ENCODE data around the gene ASTN2. TPM values are rescaled to one million over a fixed set of nuclear protein-coding genes. Genes with fewer than 3 reads are reported as not detected.
"Not testable (repeated sequence)": the region's sequence is repeated elsewhere in the genome, so short reads cannot be mapped to it uniquely, and the experiment has no call there.

The ASTN2 gene
- polyA plus RNA-seq, 3 donors from 2014 or later: 1.7 to 4.5 (median 2.2) TPM

- no peak overlapping the region for H3K27ac Mint-ChIP-seq
Observed at GRCh38 chr9:117081641-117082317, 333.1 kb downstream of the ASTN2 start.

GRCh38 chr9:117080765-117081390, 334.0 kb downstream of the ASTN2 start:
- Mint-ChIP-seq H3K4me1 (no peaks in the 10 kb centered on the region), H3K4me3 (no peak overlapping the region), H3K27me3 (ENCODE audit: low read depth in 3 of 3) (no peaks in the 10 kb centered on the region), H3K9me3 (peaks cover 0 to 14% (median 4%) of the 10 kb centered on the region in 6 donors), H3K36me3 (no peaks in the 10 kb centered on the region), H3K27ac (no peak overlapping the region)
- DNase-seq: no peak

More at GRCh38 chr9:117081641-117082317, 333.1 kb downstream of the ASTN2 start:
- DNase-seq: no peak
- H3K27me3 Mint-ChIP-seq (ENCODE audit: low read depth in 3 of 3): no peaks in the 10 kb centered on the region
- no peak overlapping the region for H3K4me3 Mint-ChIP-seq
- no peaks in the 10 kb centered on the region for H3K36me3 Mint-ChIP-seq
- H3K4me1 Mint-ChIP-seq: no peaks in the 10 kb centered on the region
- peaks cover 0 to 14% (median 4%) of the 10 kb centered on the region in 6 donors for H3K9me3 Mint-ChIP-seq

GRCh38 chr9:117076571-117077290, 338.1 kb downstream of the ASTN2 start:
- Mint-ChIP-seq H3K9me3 (peaks cover 0 to 33% (median 10%) of the 10 kb centered on the region in 6 donors), H3K36me3 (no peaks in the 10 kb centered on the region), H3K27ac (no peak overlapping the region), H3K4me3 (no peak overlapping the region), H3K27me3 (ENCODE audit: low read depth in 3 of 3) (peaks cover 3 to 4% (median 3%) of the 10 kb centered on the region in 3 donors), H3K4me1 (no peaks in the 10 kb centered on the region)
- no peak for DNase-seq

GRCh38 chr9:117075636-117076035, 339.2 kb downstream of the ASTN2 start:
- no peak for DNase-seq
- Mint-ChIP-seq H3K4me3 (no peak overlapping the region), H3K9me3 (peaks cover 0 to 34% (median 10%) of the 10 kb centered on the region in 6 donors), H3K27me3 (ENCODE audit: low read depth in 3 of 3) (peaks cover 3 to 4% (median 3%) of the 10 kb centered on the region in 3 donors), H3K27ac (no peak overlapping the region), H3K4me1 (no peaks in the 10 kb centered on the region), H3K36me3 (no peaks in the 10 kb centered on the region)

- H3K4me1 Mint-ChIP-seq: no peaks in the 10 kb centered on the region
- no peak for DNase-seq
- H3K4me3 Mint-ChIP-seq: no peak overlapping the region
- H3K36me3 Mint-ChIP-seq: no peaks in the 10 kb centered on the region
- peaks cover 0 to 33% (median 9%) of the 10 kb centered on the region in 6 donors for H3K9me3 Mint-ChIP-seq
- H3K27me3 Mint-ChIP-seq (ENCODE audit: low read depth in 3 of 3): peaks cover 3 to 4% (median 3%) of the 10 kb centered on the region in 3 donors
- H3K27ac Mint-ChIP-seq: no peak overlapping the region
Observed at GRCh38 chr9:117074784-117075520, 339.9 kb downstream of the ASTN2 start.

- Mint-ChIP-seq H3K36me3 (no peaks in the 10 kb centered on the region), H3K27ac (no peak overlapping the region), H3K4me3 (no peak overlapping the region), H3K4me1 (no peaks in the 10 kb centered on the region), H3K9me3 (peaks cover 0 to 28% (median 9%) of the 10 kb centered on the region in 6 donors), H3K27me3 (ENCODE audit: low read depth in 3 of 3) (peaks cover 3 to 4% (median 3%) of the 10 kb centered on the region in 3 donors)
- DNase-seq: no peak
Observed at GRCh38 chr9:117074342-117074662, 340.6 kb downstream of the ASTN2 start.

- H3K9me3 Mint-ChIP-seq: peaks cover 0 to 28% (median 9%) of the 10 kb centered on the region in 6 donors
- no peaks in the 10 kb centered on the region for H3K36me3 Mint-ChIP-seq
- H3K4me3 Mint-ChIP-seq: no peak overlapping the region
- H3K4me1 Mint-ChIP-seq: no peaks in the 10 kb centered on the region
- peaks cover 3 to 4% (median 3%) of the 10 kb centered on the region in 3 donors for H3K27me3 Mint-ChIP-seq (ENCODE audit: low read depth in 3 of 3)
- DNase-seq: no peak
- H3K27ac Mint-ChIP-seq: no peak overlapping the region
Observed at GRCh38 chr9:117073539-117074341, 341.1 kb downstream of the ASTN2 start.

GRCh38 chr9:117073071-117073470, 341.8 kb downstream of the ASTN2 start:
- no peak for DNase-seq
- no peaks in the 10 kb centered on the region for H3K36me3 Mint-ChIP-seq
- H3K4me1 Mint-ChIP-seq: no peaks in the 10 kb centered on the region
- no peak overlapping the region for H3K27ac Mint-ChIP-seq
- peaks cover 3 to 4% (median 3%) of the 10 kb centered on the region in 3 donors for H3K27me3 Mint-ChIP-seq (ENCODE audit: low read depth in 3 of 3)
- no peak overlapping the region for H3K4me3 Mint-ChIP-seq
- peaks cover 0 to 28% (median 9%) of the 10 kb centered on the region in 6 donors for H3K9me3 Mint-ChIP-seq

GRCh38 chr9:117072216-117072615, 342.6 kb downstream of the ASTN2 start:
- Mint-ChIP-seq H3K9me3 (peaks cover 0 to 28% (median 9%) of the 10 kb centered on the region in 6 donors), H3K27ac (no peak overlapping the region), H3K4me3 (no peak overlapping the region)

GRCh38 chr9:117071673-117072207, 343.1 kb downstream of the ASTN2 start:
- not testable (repeated sequence) for DNase-seq; H3K27me3 Mint-ChIP-seq (ENCODE audit: low read depth in 3 of 3); H3K36me3 Mint-ChIP-seq; H3K27ac Mint-ChIP-seq; H3K4me3 Mint-ChIP-seq; H3K4me1 Mint-ChIP-seq
- peaks cover 0 to 28% (median 7%) of the 10 kb centered on the region in 6 donors for H3K9me3 Mint-ChIP-seq

More at GRCh38 chr9:117072216-117072615, 342.6 kb downstream of the ASTN2 start:
- Mint-ChIP-seq H3K27me3 (ENCODE audit: low read depth in 3 of 3) (peaks cover 3 to 4% (median 3%) of the 10 kb centered on the region in 3 donors), H3K4me1 (no peaks in the 10 kb centered on the region), H3K36me3 (no peaks in the 10 kb centered on the region)
- DNase-seq: no peak

GRCh38 chr9:117063721-117064471, 351.0 kb downstream of the ASTN2 start:
- H3K27ac Mint-ChIP-seq: no peak overlapping the region
- H3K36me3 Mint-ChIP-seq: no peaks in the 10 kb centered on the region
- H3K9me3 Mint-ChIP-seq: peaks cover 0 to 8% (median under 1%) of the 10 kb centered on the region in 6 donors
- DNase-seq: no peak
- H3K4me3 Mint-ChIP-seq: no peak overlapping the region
- no peaks in the 10 kb centered on the region for H3K4me1 Mint-ChIP-seq
- H3K27me3 Mint-ChIP-seq (ENCODE audit: low read depth in 3 of 3): peaks cover 0 to 2% (median 0%) of the 10 kb centered on the region in 3 donors

- H3K9me3 Mint-ChIP-seq: peaks cover 0 to 8% (median under 1%) of the 10 kb centered on the region in 6 donors
- H3K36me3 Mint-ChIP-seq: no peaks in the 10 kb centered on the region
- no peak for DNase-seq
- peaks cover 0 to 2% (median 0%) of the 10 kb centered on the region in 3 donors for H3K27me3 Mint-ChIP-seq (ENCODE audit: low read depth in 3 of 3)
- no peak overlapping the region for H3K4me3 Mint-ChIP-seq
- H3K27ac Mint-ChIP-seq: no peak overlapping the region
- H3K4me1 Mint-ChIP-seq: no peaks in the 10 kb centered on the region
Observed at GRCh38 chr9:117060963-117061362, 353.9 kb downstream of the ASTN2 start.

Data from immature natural killer cell (primary cell).